Measurements from ENCODE around the gene KIF5C. TPM values are rescaled to one million over a fixed set of nuclear protein-coding genes. Genes with fewer than 3 reads are reported as not detected.

Gene KIF5C
- polyA plus RNA-seq, 3 donors = 4.1 to 5.6 (median 5.3) TPM

GRCh38 chr2:149055751-149056150 lies 180.7 kb downstream of the KIF5C start:
- no peak for DNase-seq (ENCODE audit: extremely low read depth in 1 of 11, low read depth in 9 of 11, low spot score in 4 of 11)

- DNase-seq (ENCODE audit: extremely low read depth in 1 of 11, low read depth in 9 of 11, low spot score in 4 of 11) = no peak
Measured at GRCh38 chr2:149056541-149057255, 181.7 kb downstream of the KIF5C start.

- no peak for DNase-seq (ENCODE audit: extremely low read depth in 1 of 11, low read depth in 9 of 11, low spot score in 4 of 11)
Measured at GRCh38 chr2:149057401-149057800, 182.4 kb downstream of the KIF5C start.

GRCh38 chr2:149058936-149059335 lies 183.9 kb downstream of the KIF5C start:
- DNase-seq (ENCODE audit: extremely low read depth in 1 of 11, low read depth in 9 of 11, low spot score in 4 of 11) = no peak

DNA sequence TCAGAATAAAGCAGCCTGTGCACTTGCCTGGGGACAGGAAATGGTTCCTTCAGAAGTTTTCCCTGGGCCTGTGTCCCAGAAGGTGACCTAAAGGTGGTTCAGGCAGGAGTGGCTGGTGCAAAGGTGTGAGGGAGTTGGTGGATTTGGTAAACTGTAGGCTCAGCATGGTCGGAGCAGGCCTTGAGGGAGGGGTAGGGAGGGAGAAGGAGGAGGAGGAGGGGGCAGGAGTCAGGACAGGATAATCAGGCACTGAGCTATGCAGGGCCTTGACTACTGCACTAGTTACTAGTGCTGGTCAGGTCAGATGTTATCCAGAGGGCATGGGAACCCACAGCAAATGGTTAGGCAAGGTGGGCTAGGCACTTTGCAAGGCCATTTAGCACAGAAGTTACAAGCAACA lies 184.8 kb downstream of the KIF5C start:
- DNase-seq (ENCODE audit: extremely low read depth in 1 of 11, low read depth in 9 of 11, low spot score in 4 of 11) = no peak

- no peak for DNase-seq (ENCODE audit: extremely low read depth in 1 of 11, low read depth in 9 of 11, low spot score in 4 of 11)
Measured at GRCh38 chr2:149061133-149061745, 186.2 kb downstream of the KIF5C start.

- DNase-seq (ENCODE audit: extremely low read depth in 1 of 11, low read depth in 9 of 11, low spot score in 4 of 11) = no peak
Measured at GRCh38 chr2:149062531-149062930, 187.5 kb downstream of the KIF5C start.

DNA sequence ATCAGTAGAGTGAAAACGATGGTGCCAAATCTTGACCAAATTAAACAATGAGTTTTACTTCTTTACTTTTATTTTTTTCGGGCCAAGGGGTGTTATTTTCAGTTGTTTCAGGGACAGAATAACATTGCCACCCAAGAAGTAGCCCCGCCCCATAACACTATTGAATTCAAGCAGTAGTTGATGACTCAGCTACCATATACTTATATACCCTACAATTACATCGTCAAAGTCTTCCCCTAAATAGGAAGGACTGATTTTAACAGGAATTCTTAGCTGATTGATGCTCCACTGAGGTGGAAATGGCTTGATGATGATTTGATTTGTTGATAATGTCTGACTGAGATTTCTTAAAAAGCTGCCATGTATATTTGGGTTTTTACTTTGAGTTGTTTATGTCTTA lies 188.2 kb downstream of the KIF5C start:
- no peak for DNase-seq (ENCODE audit: extremely low read depth in 1 of 11, low read depth in 9 of 11, low spot score in 4 of 11)

GRCh38 chr2:149064365-149064841 lies 189.4 kb downstream of the KIF5C start:
- no peak for DNase-seq (ENCODE audit: extremely low read depth in 1 of 11, low read depth in 9 of 11, low spot score in 4 of 11)

DNA sequence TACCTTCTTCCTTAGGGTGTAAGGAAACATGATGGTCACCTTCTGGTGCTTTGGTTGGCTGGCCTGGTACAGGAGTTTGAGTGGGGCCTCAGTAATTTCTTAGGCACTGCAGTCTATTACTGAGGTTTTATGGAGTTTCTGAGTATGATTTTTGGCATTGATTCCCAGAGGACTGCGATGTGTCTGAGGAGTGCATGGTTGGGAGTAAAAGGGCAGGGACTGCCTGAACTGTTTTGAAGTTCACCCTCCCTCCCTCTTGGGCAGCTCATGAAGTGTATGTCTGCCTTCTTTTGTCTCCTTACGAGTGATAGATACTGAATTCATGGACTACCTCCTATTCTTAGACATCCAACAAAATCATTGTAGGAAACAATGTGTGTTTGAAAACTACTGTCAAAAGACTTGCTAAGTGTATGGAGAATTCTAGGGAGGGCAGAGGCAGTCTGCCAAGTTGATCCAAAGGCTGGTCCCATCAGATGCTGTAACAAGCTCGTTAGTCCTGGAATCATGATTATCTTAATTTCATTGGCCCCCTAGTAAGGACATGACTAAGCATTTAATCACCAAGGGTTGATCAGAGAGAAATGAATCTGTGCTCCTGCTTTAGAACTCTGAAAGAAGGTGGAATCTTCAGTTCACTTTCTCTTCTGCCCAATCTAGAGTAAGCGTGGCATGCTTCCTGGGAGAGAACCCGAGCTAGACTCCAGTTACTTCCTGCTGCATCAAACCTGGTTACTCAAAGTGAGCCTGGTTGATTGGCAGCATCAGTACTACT lies 190.0 kb downstream of the KIF5C start:
- no peak for DNase-seq (ENCODE audit: extremely low read depth in 1 of 11, low read depth in 9 of 11, low spot score in 4 of 11)

- DNase-seq (ENCODE audit: extremely low read depth in 1 of 11, low read depth in 9 of 11, low spot score in 4 of 11) = no peak
Measured at GRCh38 chr2:149068225-149068995, 193.4 kb downstream of the KIF5C start.

DNA sequence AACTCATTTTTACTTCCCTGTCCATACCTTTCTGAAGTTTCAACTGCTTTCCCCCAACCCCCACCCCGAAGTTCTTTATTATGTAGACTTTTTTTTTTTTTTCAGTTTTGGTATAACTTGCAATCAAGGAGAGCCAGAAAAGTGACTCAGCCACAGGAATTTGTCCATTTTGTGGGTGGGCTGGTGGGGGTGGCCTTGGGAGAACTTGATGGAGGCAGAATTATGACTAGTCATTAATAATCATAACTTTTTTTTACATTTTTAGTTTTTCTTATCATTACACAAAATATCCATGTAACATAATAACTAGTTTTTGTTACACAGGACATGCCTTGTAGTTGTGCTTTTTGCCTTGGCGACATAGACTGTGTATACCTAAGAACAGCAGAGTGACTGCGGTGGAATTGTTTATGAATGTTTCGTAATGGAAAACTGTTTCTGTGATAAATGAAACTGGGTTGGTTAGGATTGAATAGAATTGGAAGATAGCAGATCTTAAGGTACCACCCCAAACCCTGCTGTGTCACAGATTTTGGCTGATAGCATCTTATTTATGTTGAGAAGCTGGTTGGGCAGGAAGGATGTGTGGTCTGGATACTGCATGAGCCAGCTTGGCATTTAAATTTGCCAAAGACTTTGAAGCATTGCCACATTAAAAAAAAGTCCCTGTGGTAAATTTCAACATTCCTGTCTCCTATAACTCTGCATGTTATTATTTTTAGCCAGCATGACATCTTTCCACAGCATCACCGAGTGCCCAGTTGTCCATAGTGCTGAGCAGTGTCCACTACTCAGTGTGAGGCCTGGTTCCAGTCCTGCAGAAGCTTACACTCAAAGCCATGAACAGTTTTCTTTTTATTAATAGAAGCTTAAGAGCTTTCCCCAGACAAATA lies 194.2 kb downstream of the KIF5C start:
- no peak for DNase-seq (ENCODE audit: extremely low read depth in 1 of 11, low read depth in 9 of 11, low spot score in 4 of 11)

- no peak for DNase-seq (ENCODE audit: extremely low read depth in 1 of 11, low read depth in 9 of 11, low spot score in 4 of 11)
Measured at GRCh38 chr2:149070681-149071320, 195.8 kb downstream of the KIF5C start.

DNA sequence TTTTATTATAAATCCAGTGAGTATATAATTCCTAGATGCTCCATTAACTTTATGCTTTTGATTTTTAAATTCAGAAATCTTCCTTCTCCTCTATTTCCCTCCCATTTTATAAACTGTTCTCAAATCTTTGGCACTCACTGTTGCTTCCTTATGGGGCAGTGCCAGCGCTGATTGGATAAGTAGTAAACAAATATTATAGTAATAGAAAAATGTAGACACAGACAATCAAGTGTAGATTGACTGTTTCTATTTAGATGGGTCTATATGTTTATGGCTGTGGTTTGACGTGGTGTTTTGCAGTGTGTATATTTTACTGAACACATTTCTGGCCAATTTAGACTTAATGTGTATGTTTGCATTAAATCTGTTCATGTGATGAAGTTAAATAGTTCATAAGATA lies 200.1 kb downstream of the KIF5C start:
- DNase-seq (ENCODE audit: extremely low read depth in 1 of 11, low read depth in 9 of 11, low spot score in 4 of 11) = no peak

DNA sequence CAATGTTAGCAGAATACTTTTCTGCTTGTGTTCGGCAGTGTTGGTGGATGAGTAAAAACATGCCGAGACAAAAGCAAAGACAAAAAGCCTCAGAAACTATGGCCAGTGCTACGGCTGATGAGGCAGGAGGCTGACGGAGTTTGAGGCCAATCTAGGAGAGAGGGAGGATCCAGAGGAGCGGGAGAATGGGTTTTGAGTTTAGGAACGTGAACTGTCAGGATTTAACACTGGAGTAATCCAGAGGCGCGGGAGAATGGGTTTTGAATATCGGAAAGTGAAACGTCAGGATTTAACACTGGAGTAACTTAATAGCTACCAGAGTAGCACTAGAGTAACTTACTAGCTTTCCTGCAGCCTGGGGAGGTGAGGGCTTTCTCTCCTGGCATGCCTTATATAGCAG lies 200.8 kb downstream of the KIF5C start:
- no peak for DNase-seq (ENCODE audit: extremely low read depth in 1 of 11, low read depth in 9 of 11, low spot score in 4 of 11)
